Duodenal mucosa (tissue), 2 donors: Measurements from ENCODE around the gene NID2.

Experiments used
- H3K27ac ChIP-seq: one replicate; pipeline ENCODE4 v1.7.0; 2013; ENCODE audit warnings: low read depth, low read length
- H3K27me3 ChIP-seq, 2 donors: one replicate each; pipeline ENCODE4 v1.7.0; 2013; ENCODE audit warnings: low read length in 2 of 2, control low read depth in 1 of 2; ENCODE audit not compliant: insufficient read depth in 2 of 2, control insufficient read depth in 1 of 2
- H3K36me3 ChIP-seq, 2 donors: one replicate each; pipeline ENCODE4 v1.7.0; 2013; ENCODE audit warnings: low read length in 2 of 2, control low read depth in 1 of 2; ENCODE audit not compliant: insufficient read depth in 2 of 2, control insufficient read depth in 1 of 2
- H3K4me1 ChIP-seq, 2 donors: one replicate each; pipeline ENCODE4 v1.7.0; 2013; ENCODE audit warnings: low read length in 2 of 2, control low read depth in 1 of 2; ENCODE audit not compliant: insufficient read depth in 2 of 2, control insufficient read depth in 1 of 2
- H3K4me3 ChIP-seq, 2 donors: one replicate each; pipeline ENCODE4 v1.7.0; 2013; ENCODE audit warnings: low read length in 2 of 2, low read depth in 1 of 2
- H3K9ac ChIP-seq, 2 donors: one replicate each; pipeline ENCODE4 v1.7.0; 2013; ENCODE audit warnings: low read length in 2 of 2, low read depth in 1 of 2
- H3K9me3 ChIP-seq, 2 donors: one replicate each; pipeline ENCODE4 v1.7.0; 2013; ENCODE audit warnings: low read length in 2 of 2, control low read depth in 1 of 2; ENCODE audit not compliant: control insufficient read depth in 1 of 2

The NID2 gene

GRCh38 chr14:52069307-52070050 is 620 bp upstream of the NID2 start:
- peaks cover 42% of the 10 kb centered on the region in 2 donors for H3K27me3 ChIP-seq
- H3K9ac ChIP-seq = peak overlapping the region in 1 of 2 donors; percentile 21
- H3K27ac ChIP-seq = peak overlapping the region; percentile 36
- H3K36me3 ChIP-seq = no peaks in the 10 kb centered on the region
- peaks cover 7 to 13% of the 10 kb centered on the region in 2 donors for H3K4me1 ChIP-seq
- peak overlapping the region; percentile 65 to 71 for H3K4me3 ChIP-seq
- H3K9me3 ChIP-seq = no peaks in the 10 kb centered on the region

- peaks cover 42% of the 10 kb centered on the region in 2 donors for H3K27me3 ChIP-seq
- H3K36me3 ChIP-seq = no peaks in the 10 kb centered on the region
- H3K27ac ChIP-seq = no peak overlapping the region
- H3K9ac ChIP-seq = peak overlapping the region; percentile 19 to 26
- H3K4me3 ChIP-seq = peak overlapping the region; percentile 65 to 71
- peaks cover 7 to 13% of the 10 kb centered on the region in 2 donors for H3K4me1 ChIP-seq
- no peaks in the 10 kb centered on the region for H3K9me3 ChIP-seq
These were observed 815 bp downstream of the NID2 start for GRCh38 chr14:52067873-52068614.

- H3K27ac ChIP-seq = no peak overlapping the region
- peaks cover 7% of the 10 kb centered on the region in 2 donors for H3K4me1 ChIP-seq
These were observed 4.7 kb downstream of the NID2 start for GRCh38 chr14:52064174-52064573.

GRCh38 chr14:52063052-52063462 is 5.8 kb downstream of the NID2 start:
- Histone ChIP-seq H3K27ac (no peak overlapping the region), H3K4me1 (peaks cover 0 to under 1% of the 10 kb centered on the region in 2 donors), H3K4me3 (no peak overlapping the region), H3K9ac (no peak overlapping the region), H3K9me3 (no peaks in the 10 kb centered on the region), H3K27me3 (peaks cover 11 to 15% of the 10 kb centered on the region in 2 donors), H3K36me3 (no peaks in the 10 kb centered on the region)

More at GRCh38 chr14:52064174-52064573, 4.7 kb downstream of the NID2 start:
- no peak overlapping the region for H3K4me3 ChIP-seq
- H3K27me3 ChIP-seq = peaks cover 22 to 23% of the 10 kb centered on the region in 2 donors
- H3K9me3 ChIP-seq = no peaks in the 10 kb centered on the region
- no peaks in the 10 kb centered on the region for H3K36me3 ChIP-seq
- H3K9ac ChIP-seq = no peak overlapping the region

GRCh38 chr14:52061890-52062289 is 7.0 kb downstream of the NID2 start:
- Histone ChIP-seq H3K36me3 (no peaks in the 10 kb centered on the region), H3K27ac (no peak overlapping the region), H3K4me3 (no peak overlapping the region), H3K9ac (no peak overlapping the region), H3K4me1 (no peaks in the 10 kb centered on the region), H3K27me3 (peaks cover under 1 to 4% of the 10 kb centered on the region in 2 donors), H3K9me3 (no peaks in the 10 kb centered on the region)

GRCh38 chr14:52061390-52061789 is 7.5 kb downstream of the NID2 start:
- Histone ChIP-seq H3K9ac (no peak overlapping the region), H3K4me1 (no peaks in the 10 kb centered on the region), H3K27me3 (no peaks in the 10 kb centered on the region), H3K36me3 (no peaks in the 10 kb centered on the region), H3K9me3 (no peaks in the 10 kb centered on the region), H3K27ac (no peak overlapping the region), H3K4me3 (no peak overlapping the region)

GRCh38 chr14:52060080-52060479 is 8.8 kb downstream of the NID2 start:
- Histone ChIP-seq H3K27ac (no peak overlapping the region), H3K27me3 (no peaks in the 10 kb centered on the region), H3K9me3 (no peaks in the 10 kb centered on the region), H3K36me3 (no peaks in the 10 kb centered on the region), H3K9ac (no peak overlapping the region), H3K4me3 (no peak overlapping the region), H3K4me1 (no peaks in the 10 kb centered on the region)

- H3K27ac ChIP-seq = no peak overlapping the region
- no peaks in the 10 kb centered on the region for H3K27me3 ChIP-seq
- H3K36me3 ChIP-seq = no peaks in the 10 kb centered on the region
- H3K4me3 ChIP-seq = no peak overlapping the region
- H3K9ac ChIP-seq = no peak overlapping the region
- H3K4me1 ChIP-seq = no peaks in the 10 kb centered on the region
- no peaks in the 10 kb centered on the region for H3K9me3 ChIP-seq
These were observed 9.2 kb downstream of the NID2 start for GRCh38 chr14:52059649-52060048.

GRCh38 chr14:52058341-52058740 is 10.5 kb downstream of the NID2 start:
- Histone ChIP-seq H3K9ac (no peak overlapping the region), H3K9me3 (no peaks in the 10 kb centered on the region), H3K4me3 (no peak overlapping the region), H3K27me3 (no peaks in the 10 kb centered on the region), H3K27ac (no peak overlapping the region), H3K4me1 (no peaks in the 10 kb centered on the region), H3K36me3 (no peaks in the 10 kb centered on the region)

- no peak overlapping the region for H3K27ac ChIP-seq
- H3K9me3 ChIP-seq = no peaks in the 10 kb centered on the region
- H3K36me3 ChIP-seq = no peaks in the 10 kb centered on the region
- no peak overlapping the region for H3K9ac ChIP-seq
- H3K4me3 ChIP-seq = no peak overlapping the region
- H3K4me1 ChIP-seq = peaks cover 0 to 6% of the 10 kb centered on the region in 2 donors
- H3K27me3 ChIP-seq = no peaks in the 10 kb centered on the region
These were observed 13.7 kb downstream of the NID2 start for GRCh38 chr14:52055167-52055566.
